Esophagus muscularis mucosa (tissue), 3 donors: ENCODE measurements around the gene ATP6V1B1.

Experiments used
- CTCF ChIP-seq, 3 experiments: fragments of 200-600 bp in 2 of 3; fragments of 450-650 bp in 1 of 3; sonication (generic) in 2 of 3; IDR thresholded peaks; one replicate each; pipeline ENCODE4 v1.5.1; 2017 to 2019; ENCODE audit warnings: antibody characterized with exemption in 3 of 3, mild to moderate bottlenecking in 2 of 3, moderate library complexity in 1 of 3
- POLR2A ChIP-seq: fragments of 450-650 bp; IDR thresholded peaks from one replicate; pipeline ENCODE4 v1.6.1; 2017; ENCODE audit warnings: antibody characterized with exemption, moderate library complexity, mild to moderate bottlenecking, low read depth

DNA sequence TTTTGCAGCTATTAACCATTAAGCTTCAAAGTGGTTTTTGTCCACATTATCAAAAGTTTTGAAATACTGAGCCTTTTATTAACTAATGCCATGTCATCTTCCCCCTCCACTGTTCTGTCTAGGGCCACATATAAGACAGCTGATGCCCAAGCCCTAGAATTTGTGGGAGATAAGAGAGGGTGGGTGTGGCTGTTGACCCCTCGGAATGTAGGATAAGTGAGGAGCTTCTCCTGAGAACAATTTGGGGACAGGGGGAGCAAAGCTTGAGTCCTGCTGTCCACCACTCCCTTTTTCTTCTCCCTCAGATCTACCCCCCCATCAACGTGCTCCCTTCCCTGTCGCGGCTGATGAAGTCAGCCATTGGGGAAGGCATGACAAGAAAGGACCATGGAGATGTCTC is 28.4 kb downstream of the ATP6V1B1 start:
- TF ChIP-seq POLR2A (no peak), CTCF (IDR thresholded peaks at IDR 0.05) (no peak)
